ENCODE results near the gene BHMT.

The BHMT gene

DNA sequence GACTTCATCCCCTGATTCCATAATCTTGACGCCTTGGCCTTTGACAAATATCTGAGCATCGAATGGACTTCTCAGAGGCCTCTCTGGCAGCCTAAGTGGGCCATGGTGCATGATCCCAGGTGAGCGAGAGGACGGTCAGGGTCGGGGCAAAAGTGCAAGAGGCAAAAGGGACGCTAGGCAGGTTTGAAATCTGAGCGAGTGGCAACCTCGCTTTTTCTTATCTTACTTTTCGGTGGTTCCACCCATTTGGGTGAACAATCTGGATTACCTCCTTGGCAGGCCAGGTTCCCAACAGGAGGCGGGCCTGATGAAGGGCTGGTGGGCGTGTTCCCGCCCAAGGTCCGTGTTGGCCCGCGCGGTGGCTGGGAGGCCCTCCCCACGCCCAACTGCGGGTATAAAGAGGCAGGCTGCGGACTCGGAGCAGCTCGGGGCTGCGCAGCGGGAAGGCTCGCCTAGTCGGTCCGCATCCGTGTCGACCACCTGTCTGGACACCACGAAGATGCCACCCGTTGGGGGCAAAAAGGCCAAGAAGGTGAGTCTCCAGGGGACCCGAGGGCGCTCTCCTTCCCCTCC, at the start of gene BHMT:
Gene BHMT, plus strand, starts transcription at position 423 of the 573 bp plus-strand sequence. Its CDS starts 77 bp downstream, at position 500.
- no peak for DNase-seq

- DNase-seq = no peak
Observed at GRCh38 chr5:79062436-79062835, 49.2 kb upstream of the BHMT start.

GRCh38 chr5:79069488-79070349, 41.9 kb upstream of the BHMT start, which contains the start of the genes BHMT2 and DMGDH:
Gene BHMT2, plus strand, starts transcription at chr5:79069767. Its CDS starts 16 bp downstream, at chr5:79069783.
Gene DMGDH, minus strand, starts transcription at chr5:79069674. Its CDS starts 54 bp downstream, at chr5:79069620.
- DNase-seq = no peak

- no peak for DNase-seq
Observed at GRCh38 chr5:79070350-79070667, 41.3 kb upstream of the BHMT start.

- DNase-seq = no peak
Observed at GRCh38 chr5:79074641-79075040, 37.0 kb upstream of the BHMT start.

DNA sequence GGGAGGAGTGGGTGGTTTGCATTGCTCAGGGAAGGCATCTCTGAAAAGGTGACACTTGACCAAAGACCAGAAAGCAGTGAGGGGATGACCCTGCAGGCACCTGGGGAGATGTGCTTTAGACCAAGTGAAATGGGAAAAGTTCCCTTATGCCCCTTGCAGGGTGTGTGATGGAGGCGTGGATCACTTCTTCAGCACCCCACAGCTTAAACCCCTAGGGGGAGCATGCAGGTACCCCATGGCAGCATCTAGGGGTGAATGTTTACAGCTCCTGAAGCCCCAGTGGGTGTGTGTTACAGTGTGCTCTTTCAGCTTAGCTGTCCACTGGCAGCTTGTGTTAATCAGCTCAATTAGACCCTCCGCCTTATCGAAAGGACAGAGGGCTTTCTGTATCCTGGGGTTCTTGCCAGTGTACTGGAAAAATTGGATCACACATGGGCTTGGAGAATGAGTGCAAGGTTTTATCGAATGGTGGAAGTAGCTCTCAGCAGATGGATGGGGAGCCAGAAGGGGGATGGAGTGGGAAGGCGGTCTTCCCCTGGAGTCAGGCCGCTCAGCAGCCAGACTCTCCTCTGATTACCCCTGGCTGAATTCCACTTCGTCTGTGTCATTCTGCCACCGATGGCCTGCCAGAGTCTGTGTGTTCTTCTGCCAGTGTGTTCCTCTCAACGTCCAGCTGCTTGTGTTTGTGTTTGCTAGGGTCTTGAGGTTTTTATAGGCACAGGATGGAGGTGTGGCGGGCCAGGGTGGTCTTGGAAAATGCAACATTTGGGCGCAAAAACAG, 35.8 kb upstream of the BHMT start:
- DNase-seq = no peak

DNA sequence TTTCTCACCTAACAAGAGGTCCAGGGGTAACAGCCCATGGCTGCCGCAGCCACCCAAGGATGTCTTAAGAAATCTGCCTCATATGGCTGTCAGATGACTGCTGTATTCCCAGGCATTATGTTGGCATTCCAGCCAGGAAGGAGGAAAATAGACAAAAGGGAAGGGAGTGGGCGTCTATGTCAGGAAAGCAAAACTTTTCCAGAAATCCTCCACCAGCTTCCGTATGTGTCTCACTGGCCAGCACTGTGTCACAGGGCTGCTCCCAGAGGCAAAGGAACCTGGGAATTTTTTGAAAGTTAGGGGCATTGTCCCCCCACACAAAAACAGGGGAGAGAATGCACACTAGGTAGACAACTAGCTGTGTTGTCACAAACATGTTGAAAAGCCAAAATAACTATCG, 34.8 kb upstream of the BHMT start:
- no peak for DNase-seq

DNA sequence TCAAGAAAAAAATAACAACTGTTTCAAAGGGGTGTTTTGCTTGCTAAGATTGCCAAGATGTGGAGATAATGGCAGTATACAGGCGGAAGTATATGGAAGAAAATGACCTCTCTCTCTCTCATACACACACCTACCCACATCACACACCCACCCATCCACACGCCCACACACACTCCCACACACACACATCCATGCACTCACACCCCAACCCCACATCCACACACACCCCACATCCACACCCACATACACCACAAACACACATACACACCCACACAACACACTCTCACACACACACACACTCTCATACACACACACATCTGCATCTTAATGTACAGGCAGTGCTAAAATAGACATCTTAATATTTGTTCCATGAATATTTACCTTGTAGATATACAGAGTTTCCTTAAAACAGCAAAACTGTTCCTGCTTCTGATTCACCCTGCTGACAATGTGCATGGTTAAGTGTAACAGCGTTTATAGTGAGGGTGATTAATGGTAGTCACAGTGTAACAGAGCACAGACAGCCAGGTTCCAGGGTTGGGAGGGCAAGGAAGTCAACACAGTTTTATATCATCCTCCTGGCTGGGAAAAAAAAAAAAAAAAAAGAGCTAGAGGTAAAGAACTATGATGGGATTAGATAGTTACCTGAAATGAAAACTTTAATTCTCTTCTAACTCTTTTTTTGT, 33.8 kb upstream of the BHMT start:
- DNase-seq = no peak

DNA sequence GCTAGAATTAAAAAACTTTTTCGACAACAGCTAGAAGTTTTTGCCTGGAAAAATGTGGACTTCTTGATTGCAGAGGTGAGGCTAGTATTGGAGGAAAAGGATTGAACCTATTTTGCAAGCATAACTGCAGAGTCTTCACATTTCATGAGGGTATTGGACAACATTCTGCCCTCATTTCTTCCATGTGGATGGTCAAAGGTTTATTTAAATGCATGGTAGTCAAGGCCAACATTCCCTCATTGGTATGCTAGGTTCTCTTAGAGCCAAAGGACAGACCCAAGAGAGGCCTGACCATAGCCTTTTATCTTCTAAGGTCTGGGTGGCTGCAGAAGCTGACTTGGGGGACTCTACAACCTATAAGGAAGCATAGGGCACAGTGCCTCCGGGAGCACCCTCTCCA, 30.8 kb upstream of the BHMT start:
- no peak for DNase-seq

- DNase-seq = no peak
Observed at GRCh38 chr5:79081779-79082178, 29.8 kb upstream of the BHMT start.

DNA sequence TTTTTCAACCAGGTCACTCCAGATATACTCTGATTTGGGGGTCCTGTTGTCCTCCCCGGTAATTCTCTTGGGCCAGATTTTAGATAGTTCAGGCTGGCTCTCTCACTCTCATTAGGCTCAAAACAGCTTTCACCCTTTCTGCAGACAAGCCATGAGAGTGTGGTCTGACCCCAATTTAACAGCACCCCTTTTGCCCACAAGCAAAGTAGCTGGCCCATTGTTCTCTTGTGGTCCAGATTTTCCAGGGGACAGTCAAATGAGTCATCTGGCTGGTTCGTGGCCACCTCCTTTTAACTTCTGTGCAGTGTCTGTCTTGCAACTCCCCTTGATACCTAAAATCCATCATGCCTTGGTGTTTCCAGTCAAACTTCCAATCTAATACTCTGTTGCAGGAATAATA, 25.5 kb upstream of the BHMT start:
- DNase-seq = no peak

DNA sequence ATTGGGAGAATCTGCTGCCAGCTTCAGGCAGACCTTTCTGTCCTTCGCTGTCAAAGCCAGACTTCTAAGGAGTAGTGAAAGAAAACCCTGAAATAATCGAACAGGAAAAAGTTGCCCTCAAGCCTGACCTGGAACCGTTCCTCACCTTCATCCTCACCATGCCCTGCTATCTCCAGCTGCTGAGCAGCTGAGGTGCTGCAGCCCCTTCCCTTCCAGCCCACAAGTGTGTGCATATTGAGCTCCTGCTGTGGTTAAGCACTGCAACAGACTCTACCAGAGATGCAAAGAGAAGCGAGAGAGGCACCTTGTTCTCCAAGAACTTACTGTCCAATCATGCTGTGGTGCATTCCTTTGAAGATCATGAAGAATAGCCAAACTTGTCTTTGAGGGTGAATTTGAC, 23.1 kb upstream of the BHMT start:
- DNase-seq = no peak

GRCh38 chr5:79091064-79091463, 20.5 kb upstream of the BHMT start:
- DNase-seq = no peak

GRCh38 chr5:79093762-79094161, 17.8 kb upstream of the BHMT start:
- DNase-seq = peak; percentile 37

DNA sequence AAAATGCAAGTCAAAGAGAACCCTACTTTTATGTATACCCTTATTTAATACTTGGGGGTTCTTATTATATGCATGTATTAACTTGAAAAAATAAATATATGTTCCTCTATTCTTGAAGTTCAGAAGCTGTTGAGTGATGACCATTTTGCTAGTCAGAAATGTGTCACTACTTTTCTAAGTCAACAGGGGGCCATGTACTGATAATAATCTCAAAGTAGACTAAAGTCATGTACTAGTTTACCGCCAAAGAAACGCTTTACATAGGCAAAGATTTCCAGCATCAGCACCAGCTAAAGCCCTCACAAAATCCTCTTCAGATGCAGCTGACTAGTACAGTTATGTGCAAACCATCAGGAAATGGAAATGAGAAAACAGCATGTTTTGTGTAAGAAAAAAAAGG, 5.7 kb upstream of the BHMT start:
- no peak for DNase-seq

DNA sequence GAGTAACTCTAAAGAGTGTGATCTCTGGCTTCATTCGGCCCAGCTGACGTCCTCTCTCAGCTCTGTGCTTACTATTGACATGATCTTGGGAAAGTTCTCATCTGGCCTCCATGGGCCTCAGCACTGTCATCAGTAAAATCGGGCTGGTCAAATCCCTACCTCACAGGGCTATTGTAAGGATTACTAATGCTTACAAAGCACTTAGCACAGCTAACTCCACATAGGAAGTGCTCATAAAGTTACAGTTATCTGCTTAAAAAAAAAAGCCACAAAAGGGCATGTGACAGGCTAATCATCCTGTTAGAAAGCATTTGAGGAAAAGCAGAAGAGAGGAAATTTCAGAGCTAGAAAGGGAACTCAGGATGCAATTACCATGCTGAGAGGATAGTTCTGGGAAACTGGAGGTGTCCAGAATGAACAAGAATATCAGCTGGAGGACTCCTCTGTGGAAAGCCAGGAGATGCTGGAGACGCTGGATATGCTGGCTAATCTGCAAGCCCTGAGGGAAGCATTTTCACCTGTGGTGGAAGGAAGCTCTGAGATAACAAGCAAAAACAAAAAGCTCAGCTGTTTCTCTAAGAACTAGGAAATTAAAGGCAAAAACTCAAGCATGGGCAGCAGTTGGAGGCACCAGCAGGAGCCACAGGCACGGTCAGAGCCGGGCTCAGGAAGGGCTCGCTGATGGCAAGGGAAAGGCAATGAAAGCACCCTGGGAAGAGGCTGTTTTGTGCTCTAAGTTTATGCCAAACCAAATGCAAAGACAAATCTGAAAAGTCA, 4.4 kb upstream of the BHMT start:
- DNase-seq = peak; percentile 26

GRCh38 chr5:79108086-79108485, 3.5 kb upstream of the BHMT start:
- DNase-seq = no peak

GRCh38 chr5:79108792-79109191, 2.8 kb upstream of the BHMT start:
- no peak for DNase-seq

DNA sequence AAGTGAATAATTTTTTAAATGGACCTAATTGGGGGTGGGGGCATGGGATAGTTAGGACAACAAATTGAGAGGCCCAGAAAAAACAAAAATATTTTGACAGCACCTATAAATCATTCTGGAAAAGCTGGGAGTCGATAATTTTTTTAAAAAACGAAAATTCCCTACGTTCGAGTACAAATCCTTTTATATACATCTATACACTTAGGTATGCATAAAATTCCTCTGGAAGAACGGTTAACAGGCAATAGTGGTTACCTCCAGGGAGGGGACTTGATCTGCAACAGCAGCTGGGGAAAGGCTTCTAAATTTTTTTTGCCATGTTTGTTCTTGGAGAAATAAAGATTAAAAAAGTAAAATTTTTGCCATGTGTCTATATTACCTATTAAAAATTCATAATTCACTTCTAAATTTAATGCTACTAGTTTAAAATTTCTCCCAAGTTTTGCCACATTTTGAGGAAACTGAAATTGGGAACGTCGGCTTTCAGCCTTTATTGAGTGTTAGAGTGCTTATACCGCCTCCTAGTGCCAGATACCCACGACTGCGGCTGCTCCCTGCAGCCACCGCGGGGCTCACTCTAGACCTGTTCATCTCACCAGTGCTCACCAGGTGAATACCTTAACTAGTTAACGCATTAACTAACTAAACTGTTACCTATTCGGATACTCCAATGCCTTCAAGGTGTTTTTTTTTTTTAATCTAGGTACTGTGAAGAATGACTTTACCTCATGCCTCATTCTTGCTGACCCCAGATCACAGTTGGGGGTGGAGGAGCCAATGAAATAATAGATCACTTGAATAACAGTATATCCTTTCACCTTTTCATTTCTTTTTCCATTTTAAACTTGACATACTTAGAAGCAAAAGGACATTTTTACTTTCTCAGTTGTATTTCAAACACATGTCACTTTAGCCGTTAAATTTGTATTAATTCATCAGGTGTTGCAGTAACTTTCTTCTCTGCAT, 1.8 kb upstream of the BHMT start:
- DNase-seq = peak; percentile 34

- DNase-seq = no peak
Observed at GRCh38 chr5:79111960-79112702, 522 bp downstream of the BHMT start.

Measured in hematopoietic multipotent progenitor cell treated with erythropoietin and hydrocortisone succinate and interleukin-3 and kit ligand, for 8 days (in vitro differentiated cells).